Breast epithelium (tissue), 3 donors: Measurements from ENCODE around the gene PTPRM.

ENCODE experiments used
- CTCF ChIP-seq, 3 donors: fragments of 450-650 bp; IDR thresholded peaks; one replicate each; pipeline ENCODE4 v1.5.1; 2016 to 2017; ENCODE audit warnings: antibody characterized with exemption in 3 of 3, mild to moderate bottlenecking in 3 of 3, moderate library complexity in 3 of 3
- POLR2AphosphoS5 ChIP-seq, 3 donors: sonication (generic); formaldehyde crosslinking; IDR thresholded peaks; one replicate each; pipeline ENCODE4 v1.6.1; 2017; ENCODE audit warnings: antibody characterized with exemption in 3 of 3

- no peak for TF ChIP-seq CTCF (IDR thresholded peaks at IDR 0.05)
- no peak for TF ChIP-seq POLR2AphosphoS5 (IDR thresholded peaks at IDR 0.05)
Observed at GRCh38 chr18:7885865-7886264, 318.7 kb downstream of the PTPRM start.
